A673 (cell line): ENCODE measurements around the gene VAV2. TPM values are rescaled to one million over a fixed set of nuclear protein-coding genes. Genes with fewer than 3 reads are reported as not detected.

Source experiments
- BruUV-seq: library from RNA; stranded (reverse); fragments of 400-500 nt; replicated peaks from 2 replicates; lab custom pipeline; 2021; lab: Mats Ljungman, UMichigan
- CTCF ChIA-PET: fragments of 300-600 bp; sonication (Branson Sonifier 250); formaldehyde crosslinking; loops from one replicate; lab custom pipeline; 2022; ENCODE audit warnings: antibody characterized with exemption; lab: Charles Lee
- POLR2A ChIA-PET: fragments of 300-600 bp; sonication (Branson Sonifier 250); formaldehyde crosslinking; loops from one replicate; lab custom pipeline; 2022; ENCODE audit warnings: antibody characterized with exemption; ENCODE audit not compliant: low non-redundant PET; lab: Charles Lee
- DNase-seq: peaks from one replicate; pipeline ENCODE4 v3.0.0-alpha.2; 2015; ENCODE audit warnings: low spot score
- H3K27ac ChIP-seq: fragments of 200-600 bp; sonication (generic); 2 replicates; pipeline ENCODE4 v1.5.1; 2016; ENCODE audit warnings: mixed run types, low read depth, mild to moderate bottlenecking, mixed read lengths, antibody characterized with exemption, low read length; ENCODE audit not compliant: poor library complexity, severe bottlenecking
- H3K27me3 ChIP-seq: fragments of 200-600 bp; sonication (generic); replicated peaks from 2 replicates; pipeline ENCODE4 v1.6.1; 2017; ENCODE audit warnings: mixed run types, low read depth, mild to moderate bottlenecking, mixed read lengths, antibody characterized with exemption, low read length; ENCODE audit not compliant: insufficient read depth, poor library complexity
- H3K36me3 ChIP-seq: fragments of 200-600 bp; sonication (generic); 2 replicates; pipeline ENCODE4 v1.6.1; 2016; ENCODE audit warnings: mixed run types, mild to moderate bottlenecking, mixed read lengths, antibody characterized with exemption, low read length; ENCODE audit not compliant: insufficient read depth, poor library complexity, severe bottlenecking
- H3K4me1 ChIP-seq: fragments of 200-600 bp; sonication (generic); 2 replicates; pipeline ENCODE4 v1.6.1; 2017; ENCODE audit warnings: mixed run types, mild to moderate bottlenecking, mixed read lengths, antibody characterized with exemption, low read length; ENCODE audit not compliant: insufficient read depth, poor library complexity, severe bottlenecking
- H3K4me3 ChIP-seq: fragments of 200-600 bp; sonication (generic); 2 replicates; pipeline ENCODE4 v1.5.1; 2016; ENCODE audit warnings: low read depth, mixed run types, mild to moderate bottlenecking, mixed read lengths, low read length; ENCODE audit not compliant: poor library complexity, severe bottlenecking
- H3K9me3 ChIP-seq: fragments of 200-600 bp; sonication (generic); 2 replicates; pipeline ENCODE4 v1.6.1; 2016; ENCODE audit warnings: mixed run types, low read depth, mild to moderate bottlenecking, mixed read lengths, antibody characterized with exemption, low read length; ENCODE audit not compliant: poor library complexity, severe bottlenecking
- CTCF ChIP-seq: fragments of 300-800, 200-600 bp; sonication (generic); conservative IDR thresholded peaks from 2 replicates; pipeline ENCODE4 v1.5.1; 2017; ENCODE audit warnings: low read depth, mild to moderate bottlenecking, antibody characterized with exemption, low read length, moderate library complexity, mixed read lengths
- EZH2 ChIP-seq: fragments of 200-600 bp; sonication (generic); IDR thresholded peaks from 2 replicates; pipeline ENCODE4 v1.6.1; 2017; ENCODE audit warnings: borderline replicate concordance, low read depth, mild to moderate bottlenecking, mixed read lengths, antibody characterized with exemption, low read length; ENCODE audit not compliant: poor library complexity, severe bottlenecking
- intact Hi-C: fragments of 100-400 bp; cut with micrococcal nuclease; formaldehyde crosslinking; loops from one replicate; pipeline ENCODE4 v1.10.0; 2022; ENCODE audit not compliant: unreplicated experiment
- total RNA-seq: library from RNA; stranded (reverse); gene quantifications from 2 replicates; pipeline ENCODE4 v1.2.3, GENCODE V29; 2021

The VAV2 gene
- total RNA-seq, 1 experiment from 2014 or later = 16.4 TPM

- Histone ChIP-seq H3K4me1 (peaks cover 9% of the 10 kb centered on the region), H3K27me3 (no peaks in the 10 kb centered on the region), H3K4me3 (no peak overlapping the region), H3K27ac (peak overlapping the region; percentile 57), H3K9me3 (no peaks in the 10 kb centered on the region), H3K36me3 (no peaks in the 10 kb centered on the region)
- intact Hi-C loops = no loop called here
- DNase-seq = no peak
- BruUV-seq = no TSS peak
- ChIA-PET POLR2A (no interaction called here), CTCF (no interaction called here)
- TF ChIP-seq EZH2 (no peak), CTCF (no peak)
Observed at GRCh38 chr9:133906218-133906617, 85.9 kb downstream of the VAV2 start.

- intact Hi-C loops = no loop called here
- H3K27ac ChIP-seq = no peak overlapping the region
- ChIA-PET CTCF (no interaction called here), POLR2A (no interaction called here)
- no peak for TF ChIP-seq EZH2
- TF ChIP-seq CTCF = no peak
- H3K9me3 ChIP-seq = no peaks in the 10 kb centered on the region
- DNase-seq = no peak
- H3K4me1 ChIP-seq = peaks cover 9% of the 10 kb centered on the region
- BruUV-seq = no TSS peak
- H3K36me3 ChIP-seq = no peaks in the 10 kb centered on the region
- no peak overlapping the region for H3K4me3 ChIP-seq
- no peaks in the 10 kb centered on the region for H3K27me3 ChIP-seq
Observed at GRCh38 chr9:133905493-133905892, 86.6 kb downstream of the VAV2 start.

- intact Hi-C loops = no loop called here
- ChIA-PET CTCF (interaction anchor here (0.7 kb wide), 1 partner anchor 76 kb away, joined by 3 read pairs; no protein-coding TSS in a partner anchor), POLR2A (no interaction called here)
- H3K27ac ChIP-seq = no peak overlapping the region
- no peaks in the 10 kb centered on the region for H3K27me3 ChIP-seq
- no peaks in the 10 kb centered on the region for H3K9me3 ChIP-seq
- H3K36me3 ChIP-seq = no peaks in the 10 kb centered on the region
- BruUV-seq = no TSS peak
- H3K4me3 ChIP-seq = no peak overlapping the region
- TF ChIP-seq CTCF = no peak
- TF ChIP-seq EZH2 = no peak
- DNase-seq = no peak
- H3K4me1 ChIP-seq = peaks cover 9% of the 10 kb centered on the region
Observed at GRCh38 chr9:133904346-133905090, 87.6 kb downstream of the VAV2 start.
